Progenitor cell of endocrine pancreas (in vitro differentiated cells): ENCODE results near the gene TLR10. TPM values are rescaled to one million over a fixed set of nuclear protein-coding genes. Genes with fewer than 3 reads are reported as not detected.

ENCODE experiments used
- DNase-seq: peaks from one replicate; pipeline ENCODE4 v3.0.0; 2021; ENCODE audit warnings: low spot score; ENCODE audit not compliant: unreplicated experiment
- H3K27ac Mint-ChIP-seq: 2 replicates; pipeline ENCODE4 v1.8.0; 2021; ENCODE audit warnings: mild to moderate bottlenecking, moderate library complexity, mixed read lengths
- H3K27me3 Mint-ChIP-seq: 2 replicates; pipeline ENCODE4 v1.8.0; 2021; ENCODE audit warnings: mixed read lengths
- H3K36me3 Mint-ChIP-seq: 2 replicates; pipeline ENCODE4 v1.8.0; 2022; ENCODE audit warnings: mixed read lengths; ENCODE audit not compliant: insufficient read depth
- H3K4me1 Mint-ChIP-seq: 2 replicates; pipeline ENCODE4 v1.8.0; 2021; ENCODE audit warnings: low read depth, mixed read lengths
- H3K4me3 Mint-ChIP-seq: 2 replicates; pipeline ENCODE4 v1.8.0; 2021; ENCODE audit warnings: low read depth, mild to moderate bottlenecking, moderate library complexity, mixed read lengths
- H3K9me3 Mint-ChIP-seq: 2 replicates; pipeline ENCODE4 v1.8.0; 2021; ENCODE audit warnings: low read depth, mixed read lengths
- total RNA-seq: library from RNA; stranded (reverse); gene quantifications from 2 replicates; pipeline ENCODE4 v1.2.1, GENCODE V29; 2021
- TF ChIP-seq, protein P1 (sequence below): fragments of 200-600 bp; sonication (generic); IDR thresholded peaks from one replicate; pipeline ENCODE4 v1.5.0; 2021; ENCODE audit warnings: antibody characterized with exemption, mild to moderate bottlenecking; ENCODE audit not compliant: unreplicated experiment

The TLR10 gene
- total RNA-seq, 1 donor from 2014 or later: 2.1 TPM

DNA sequence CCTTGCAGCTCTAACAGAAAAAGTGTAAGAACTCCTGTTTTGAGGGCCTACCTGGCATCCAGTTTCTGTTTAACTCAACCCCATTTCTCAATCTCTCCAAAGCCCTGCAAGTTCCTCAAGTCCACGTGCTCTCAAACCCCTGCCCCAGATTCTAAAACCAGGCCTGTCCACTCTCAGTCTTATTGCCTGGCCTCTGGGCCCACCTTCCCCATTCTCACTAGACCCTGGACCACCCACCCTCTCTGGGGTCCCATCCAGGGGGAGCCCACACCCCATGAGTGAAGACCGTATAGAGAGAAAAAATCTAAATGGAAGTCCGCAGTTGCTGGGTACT, 58.3 kb downstream of the TLR10 start:
- H3K4me1 Mint-ChIP-seq: peaks cover 23% of the 10 kb centered on the region
- TF ChIP-seq, protein P1, sequence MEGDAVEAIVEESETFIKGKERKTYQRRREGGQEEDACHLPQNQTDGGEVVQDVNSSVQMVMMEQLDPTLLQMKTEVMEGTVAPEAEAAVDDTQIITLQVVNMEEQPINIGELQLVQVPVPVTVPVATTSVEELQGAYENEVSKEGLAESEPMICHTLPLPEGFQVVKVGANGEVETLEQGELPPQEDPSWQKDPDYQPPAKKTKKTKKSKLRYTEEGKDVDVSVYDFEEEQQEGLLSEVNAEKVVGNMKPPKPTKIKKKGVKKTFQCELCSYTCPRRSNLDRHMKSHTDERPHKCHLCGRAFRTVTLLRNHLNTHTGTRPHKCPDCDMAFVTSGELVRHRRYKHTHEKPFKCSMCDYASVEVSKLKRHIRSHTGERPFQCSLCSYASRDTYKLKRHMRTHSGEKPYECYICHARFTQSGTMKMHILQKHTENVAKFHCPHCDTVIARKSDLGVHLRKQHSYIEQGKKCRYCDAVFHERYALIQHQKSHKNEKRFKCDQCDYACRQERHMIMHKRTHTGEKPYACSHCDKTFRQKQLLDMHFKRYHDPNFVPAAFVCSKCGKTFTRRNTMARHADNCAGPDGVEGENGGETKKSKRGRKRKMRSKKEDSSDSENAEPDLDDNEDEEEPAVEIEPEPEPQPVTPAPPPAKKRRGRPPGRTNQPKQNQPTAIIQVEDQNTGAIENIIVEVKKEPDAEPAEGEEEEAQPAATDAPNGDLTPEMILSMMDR: no peak
- no peaks in the 10 kb centered on the region for H3K27me3 Mint-ChIP-seq
- DNase-seq: no peak
- no peaks in the 10 kb centered on the region for H3K9me3 Mint-ChIP-seq
- no peak overlapping the region for H3K27ac Mint-ChIP-seq
- no peak overlapping the region for H3K4me3 Mint-ChIP-seq
- H3K36me3 Mint-ChIP-seq: no peaks in the 10 kb centered on the region

DNA sequence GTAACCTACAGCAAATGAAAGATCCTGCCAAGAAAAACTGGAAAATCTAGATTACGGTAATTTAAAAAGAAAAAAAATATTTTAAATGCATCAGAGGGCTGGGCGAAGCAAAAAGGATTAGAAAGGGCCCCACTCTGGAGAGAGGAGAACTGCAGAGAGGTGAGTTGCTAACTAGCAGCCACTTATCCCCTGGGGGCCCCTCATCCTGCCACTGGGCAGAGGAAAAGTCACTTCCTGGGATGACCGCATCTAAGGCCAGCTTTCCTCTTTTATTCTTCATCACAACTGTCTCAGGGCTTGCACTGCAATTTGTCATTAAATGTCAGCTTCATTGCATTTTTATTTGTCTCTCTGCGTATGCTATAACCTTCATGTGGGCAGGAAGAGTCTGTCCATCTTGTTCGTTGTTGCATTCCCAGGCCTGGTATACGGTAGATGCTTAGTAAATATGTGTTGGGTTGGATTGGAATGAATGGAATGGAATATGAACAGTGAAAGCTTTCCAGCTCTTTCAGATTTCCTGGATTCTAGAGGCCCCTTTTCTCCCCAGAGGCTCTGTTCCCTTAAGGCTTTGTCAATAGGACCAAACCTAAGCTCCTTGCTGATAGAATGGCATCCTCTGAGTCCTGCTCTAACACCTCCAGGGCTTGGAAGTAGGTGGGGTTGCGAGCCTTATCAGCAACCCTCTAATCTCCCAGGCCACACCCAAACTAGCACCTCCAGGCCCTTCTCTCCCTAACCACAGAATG, 58.9 kb downstream of the TLR10 start:
- Mint-ChIP-seq H3K36me3 (no peaks in the 10 kb centered on the region), H3K27me3 (no peaks in the 10 kb centered on the region), H3K4me3 (no peak overlapping the region), H3K27ac (no peak overlapping the region), H3K9me3 (no peaks in the 10 kb centered on the region), H3K4me1 (peaks cover 20% of the 10 kb centered on the region)
- TF ChIP-seq, protein P1: no peak
- DNase-seq: no peak

DNA sequence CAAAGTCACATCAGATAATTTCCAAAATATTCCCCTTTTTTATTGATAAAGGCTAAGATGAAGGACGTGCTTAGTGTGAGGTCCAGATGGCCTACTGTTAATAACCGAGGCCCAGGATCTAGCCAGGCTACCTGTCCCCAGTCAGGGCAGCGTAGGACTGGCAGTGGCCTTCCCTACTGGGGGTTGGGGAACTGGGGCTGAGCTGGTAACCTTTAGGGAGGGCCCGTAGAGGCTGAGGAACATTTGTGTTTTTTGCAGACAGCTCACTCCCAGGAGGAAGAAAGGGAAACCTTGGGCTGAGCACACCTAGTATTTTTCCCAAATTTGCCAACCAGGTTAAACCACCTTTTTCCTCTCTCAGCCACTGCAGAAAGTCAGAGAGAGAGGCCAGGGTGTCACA, 59.7 kb downstream of the TLR10 start:
- H3K9me3 Mint-ChIP-seq: no peaks in the 10 kb centered on the region
- no peak overlapping the region for H3K27ac Mint-ChIP-seq
- TF ChIP-seq, protein P1: no peak
- H3K4me3 Mint-ChIP-seq: no peak overlapping the region
- no peak for DNase-seq
- H3K36me3 Mint-ChIP-seq: no peaks in the 10 kb centered on the region
- peaks cover 12% of the 10 kb centered on the region for H3K4me1 Mint-ChIP-seq
- no peaks in the 10 kb centered on the region for H3K27me3 Mint-ChIP-seq

Other genes with a start within 250 kb of the TLR10 start
- gene KLF3, start 118.8 kb downstream of the TLR10 start, total RNA-seq: 97.1 and 98.7 TPM in 2 replicates
- gene TLR1, start 21.8 kb upstream of the TLR10 start, total RNA-seq: 3.0 and 3.1 TPM in 2 replicates
- gene TLR6, start 73.8 kb upstream of the TLR10 start, total RNA-seq: 0.89 and 1.1 TPM in 2 replicates
- 31.2 and 32.6 TPM in 2 replicates for gene FAM114A1, start 84.8 kb upstream of the TLR10 start, total RNA-seq
- not detected in 2 replicates for gene TMEM156, start 249.4 kb upstream of the TLR10 start, total RNA-seq